NCI-H187 treated with DMSO at 0.1 percent for 48 hours (cell line): ENCODE measurements around the gene OR10G3.
"Not testable (repeated sequence)": the region's sequence is repeated elsewhere in the genome, so short reads cannot be mapped to it uniquely, and the experiment has no call there.

Source experiments
- DNase-seq: peaks from one replicate; lab custom pipeline; 2025; lab: John Stamatoyannopoulos, UW

The OR10G3 gene, protein sequence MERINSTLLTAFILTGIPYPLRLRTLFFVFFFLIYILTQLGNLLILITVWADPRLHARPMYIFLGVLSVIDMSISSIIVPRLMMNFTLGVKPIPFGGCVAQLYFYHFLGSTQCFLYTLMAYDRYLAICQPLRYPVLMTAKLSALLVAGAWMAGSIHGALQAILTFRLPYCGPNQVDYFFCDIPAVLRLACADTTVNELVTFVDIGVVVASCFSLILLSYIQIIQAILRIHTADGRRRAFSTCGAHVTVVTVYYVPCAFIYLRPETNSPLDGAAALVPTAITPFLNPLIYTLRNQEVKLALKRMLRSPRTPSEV

DNA sequence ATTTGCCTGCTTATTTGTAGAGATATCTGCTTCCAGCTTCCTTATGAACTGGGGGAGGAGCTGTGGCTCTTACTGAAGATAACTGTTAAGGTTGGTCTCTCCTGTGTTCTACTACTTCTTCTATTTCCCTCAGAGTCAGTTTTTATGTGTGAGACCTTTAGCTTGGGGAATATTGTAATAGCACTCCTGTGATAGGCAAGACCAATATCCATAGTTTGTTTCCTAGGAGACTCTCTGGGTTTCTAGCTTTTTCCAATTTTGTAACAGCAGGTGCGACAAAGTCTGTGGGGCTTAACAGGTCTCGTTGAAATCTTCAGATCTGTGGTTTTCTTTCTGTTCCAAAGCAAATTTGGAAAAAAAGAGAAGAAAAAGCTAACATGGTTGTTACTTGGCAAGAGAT, at the start of gene OR10G3:
Gene OR10G3, minus strand, starts transcription at position 101 of the 400 bp plus-strand sequence. CDS start 9,332 bp downstream, outside the sequence.
- no peak for DNase-seq

DNA sequence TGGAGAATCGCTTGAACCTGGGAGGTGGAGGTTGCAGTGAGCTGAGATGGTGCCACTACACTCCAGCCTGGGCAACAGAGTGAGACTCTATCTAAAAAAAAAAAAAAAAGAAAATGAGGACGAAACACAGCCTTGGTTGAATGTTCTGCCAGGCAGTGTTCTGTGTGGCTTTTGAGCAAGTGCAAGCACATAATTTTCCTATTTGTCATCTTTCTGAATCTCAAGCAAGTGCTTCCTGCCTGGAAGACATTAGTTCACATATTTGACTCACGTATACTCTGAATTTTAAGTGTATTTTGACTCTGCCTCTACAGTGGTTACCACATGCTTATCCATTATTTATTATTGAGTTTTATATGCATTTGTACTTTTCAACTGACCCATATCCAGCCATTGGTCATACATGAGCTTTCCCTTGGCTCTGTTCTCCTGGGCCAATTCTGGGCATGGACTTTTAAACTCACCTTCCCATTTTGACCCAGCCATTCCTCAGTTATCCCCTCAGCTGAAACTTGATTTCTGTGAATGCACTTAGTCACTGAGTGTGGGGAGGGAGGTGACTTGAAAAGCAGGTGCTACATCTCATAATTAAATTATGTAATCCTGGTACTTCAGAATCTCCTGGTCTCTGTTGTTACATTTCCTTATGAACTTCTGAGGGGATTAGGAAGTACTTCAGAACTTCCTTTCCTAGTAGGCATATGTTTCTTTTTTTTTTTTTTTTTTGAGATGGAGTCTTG, 46.8 kb upstream of the OR10G3 start:
- no peak for DNase-seq

DNA sequence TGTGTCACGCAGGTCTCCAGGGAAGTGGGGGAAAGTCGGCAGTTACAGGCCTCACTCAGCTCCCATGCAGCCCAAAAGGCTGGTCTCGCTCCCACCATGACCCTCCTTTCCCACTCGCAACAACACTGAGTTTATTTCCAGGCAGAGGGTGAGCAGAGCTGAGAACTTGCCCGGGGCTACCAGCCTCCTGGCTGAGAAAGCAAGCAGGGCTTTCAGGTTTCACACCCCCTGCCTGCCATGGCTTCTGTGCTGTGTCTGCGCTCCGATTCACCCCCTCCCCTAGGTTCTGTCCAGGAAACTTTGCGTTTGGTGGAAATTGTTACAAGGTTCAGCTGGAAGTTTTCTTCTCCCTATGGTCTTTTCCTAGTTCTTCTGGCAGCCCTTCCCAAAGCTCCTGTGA, 37.7 kb upstream of the OR10G3 start:
- no peak for DNase-seq

DNA sequence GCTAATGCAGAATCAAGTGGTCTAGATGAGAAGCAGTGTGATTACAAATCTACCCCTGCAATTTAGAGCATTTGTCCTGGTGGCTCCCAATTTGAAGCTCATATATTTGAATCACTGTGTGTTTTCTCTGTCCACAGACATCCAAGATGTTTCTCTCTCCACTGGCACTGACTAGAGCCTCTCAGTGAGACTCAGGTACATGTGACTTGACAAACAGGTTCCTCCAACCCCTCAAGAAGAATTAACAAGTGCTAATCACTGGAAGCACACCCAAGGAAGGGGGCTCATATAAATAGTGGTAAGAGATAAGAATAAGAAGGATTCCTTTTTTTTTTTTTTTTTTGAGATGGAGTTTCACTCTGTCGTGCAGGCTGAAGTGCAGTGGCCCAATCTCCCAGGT, 34.4 kb upstream of the OR10G3 start:
- no peak for DNase-seq

DNA sequence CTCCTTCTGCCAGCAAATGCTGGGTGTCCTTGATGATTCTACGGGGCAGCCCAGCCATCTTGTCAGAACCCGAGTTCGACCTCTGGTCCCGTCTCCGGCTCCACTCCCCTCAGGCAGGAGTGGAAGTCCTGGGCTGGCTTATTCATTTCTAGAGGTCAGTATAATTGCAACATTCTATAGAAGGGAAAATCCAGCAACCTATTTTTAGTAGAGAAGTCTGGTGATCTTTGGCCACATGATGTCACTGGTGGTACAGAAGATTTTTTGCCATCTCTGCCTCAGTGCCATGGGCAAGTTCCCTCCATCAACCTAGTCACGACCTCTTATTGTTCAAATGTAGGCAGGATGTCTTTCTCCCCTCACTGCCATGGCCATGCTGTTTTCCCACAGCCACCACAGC, 32.4 kb upstream of the OR10G3 start:
- DNase-seq = no peak

DNA sequence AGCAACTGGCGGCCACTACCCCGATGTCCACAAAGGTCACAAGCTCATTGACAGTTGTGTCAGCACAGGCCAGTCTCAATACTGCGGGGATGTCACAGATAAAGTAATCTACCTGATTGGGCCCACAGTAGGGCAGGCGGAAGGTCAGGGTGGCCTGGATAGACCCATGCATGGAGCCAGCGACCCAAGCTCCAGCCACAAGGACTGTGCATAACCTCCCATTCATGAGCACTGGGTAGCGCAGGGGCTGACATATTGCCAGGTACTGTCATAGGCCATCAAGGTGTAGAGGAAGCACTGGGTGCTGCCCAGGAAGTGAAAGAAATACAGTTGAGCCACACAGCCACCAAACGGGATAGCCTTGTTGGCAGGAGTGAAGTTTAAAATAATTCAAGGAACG, 22.3 kb upstream of the OR10G3 start:
- not testable (repeated sequence) for DNase-seq

DNA sequence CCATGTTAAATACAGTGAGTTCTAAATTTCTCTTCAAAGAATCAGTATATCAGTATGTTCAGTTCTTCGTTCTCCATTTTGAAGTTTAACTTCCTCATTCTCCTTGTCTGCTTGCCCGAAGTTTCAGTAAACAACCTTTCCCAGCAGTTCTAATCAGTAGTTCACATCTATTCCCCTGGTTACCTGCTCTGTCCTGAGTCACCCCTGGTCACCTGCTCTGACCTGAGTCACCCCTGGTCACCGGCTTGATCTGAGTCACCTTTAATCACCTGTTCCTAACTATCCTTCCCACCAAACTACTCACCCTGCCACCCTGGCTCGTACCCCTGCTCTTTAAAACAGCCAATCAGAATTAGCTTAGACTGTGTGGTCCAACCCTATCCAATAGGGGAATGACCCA, 9.4 kb upstream of the OR10G3 start:
- no peak for DNase-seq

DNA sequence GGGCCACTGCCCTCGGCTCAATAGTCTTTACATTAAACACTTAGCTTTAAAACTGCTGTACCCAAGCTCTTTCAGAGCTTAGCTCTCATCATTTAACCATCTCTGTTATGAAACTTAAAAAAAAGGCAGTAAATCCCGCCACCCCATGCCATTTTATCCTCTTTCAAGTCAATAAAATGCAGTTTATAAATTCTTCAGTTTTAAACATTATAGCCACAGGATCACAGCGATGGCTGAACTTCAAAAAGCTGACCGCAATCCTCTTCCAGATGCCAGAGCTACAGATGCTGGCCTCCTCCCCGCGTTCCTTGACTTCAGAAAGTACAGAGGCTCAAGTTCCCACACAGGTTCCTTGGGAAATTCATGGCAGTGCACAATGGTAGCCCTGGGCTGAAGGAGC, 4.2 kb downstream of the OR10G3 start:
- DNase-seq = no peak

DNA sequence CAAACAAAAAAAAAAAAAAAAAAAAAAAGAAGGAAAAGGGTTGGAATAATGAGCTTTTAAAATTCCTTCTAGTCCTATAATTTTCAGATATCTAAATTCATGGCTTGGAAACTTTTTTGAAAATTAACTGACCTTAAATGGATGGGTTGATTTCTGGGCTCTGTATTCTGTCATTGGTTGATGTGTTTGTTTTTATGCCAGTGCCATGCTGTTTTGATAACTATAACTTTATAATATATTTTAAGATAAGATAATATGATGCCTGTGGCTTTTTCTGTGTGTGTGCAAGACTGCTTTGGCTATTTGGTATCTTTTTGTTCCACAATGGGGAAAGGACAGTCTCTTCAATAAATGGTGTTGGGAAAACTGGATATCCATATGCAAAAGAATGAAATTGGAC, 7.3 kb downstream of the OR10G3 start:
- DNase-seq = no peak

DNA sequence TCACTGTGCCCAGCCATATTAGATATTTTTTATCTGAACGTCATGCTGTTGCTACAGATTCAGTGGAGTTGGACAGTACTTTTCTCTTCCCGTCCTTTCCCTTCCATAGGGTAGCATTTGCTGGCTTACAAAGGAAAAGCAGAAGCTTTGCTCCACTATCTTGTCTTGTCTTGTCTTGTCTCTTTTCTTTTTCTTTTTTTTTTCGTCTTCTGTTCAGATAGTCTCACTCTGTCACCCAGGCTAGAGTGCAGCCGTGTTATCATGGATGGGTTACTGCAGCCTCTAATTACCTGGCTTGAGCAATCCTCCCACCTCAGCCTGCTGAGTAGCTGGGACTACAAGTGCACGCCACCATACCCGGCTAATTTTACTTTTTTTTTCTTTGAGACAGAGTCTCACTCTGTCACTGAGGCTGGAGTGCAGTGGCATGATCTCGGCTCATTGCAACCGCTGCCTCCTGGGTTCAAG, 21.1 kb downstream of the OR10G3 start:
- DNase-seq = no peak

DNA sequence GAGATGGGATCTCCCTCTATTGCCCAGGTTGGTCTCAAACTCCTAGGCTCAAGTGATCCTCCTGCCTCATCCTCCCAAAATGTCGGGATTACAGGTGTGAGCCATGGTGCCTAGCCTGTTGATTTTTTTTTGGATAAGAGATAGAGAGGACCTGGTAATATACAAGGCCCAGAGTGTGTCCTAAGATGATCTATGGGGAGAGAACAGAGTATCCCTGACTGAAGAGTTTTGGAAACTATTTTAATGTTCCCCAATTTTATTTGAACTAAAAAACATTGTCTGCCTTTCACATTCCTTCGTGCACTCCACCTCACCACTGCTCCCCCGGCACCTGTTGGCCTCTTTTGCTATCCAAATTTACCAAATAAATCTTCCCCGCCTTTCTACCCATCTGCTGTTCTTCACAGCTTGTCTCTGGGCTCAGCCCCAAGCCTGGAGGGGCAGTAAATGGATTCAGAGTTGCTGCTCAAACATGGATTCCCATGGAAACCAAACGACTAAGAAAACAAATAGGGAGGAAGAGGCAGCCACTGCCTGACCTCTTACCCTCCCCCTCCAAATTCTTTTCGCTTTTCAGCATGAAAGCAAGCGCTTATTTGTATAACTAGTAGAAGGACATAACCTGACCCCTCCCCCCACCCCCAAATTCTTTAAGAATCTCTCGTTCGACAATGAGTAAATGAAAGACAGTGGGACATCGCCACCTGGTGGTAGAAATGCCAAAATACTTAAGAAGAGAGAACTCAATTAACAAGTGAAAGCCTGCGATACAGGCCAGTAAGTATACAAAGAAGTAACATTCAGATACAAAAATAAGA, 22.6 kb downstream of the OR10G3 start:
- DNase-seq = peak; percentile 62

DNA sequence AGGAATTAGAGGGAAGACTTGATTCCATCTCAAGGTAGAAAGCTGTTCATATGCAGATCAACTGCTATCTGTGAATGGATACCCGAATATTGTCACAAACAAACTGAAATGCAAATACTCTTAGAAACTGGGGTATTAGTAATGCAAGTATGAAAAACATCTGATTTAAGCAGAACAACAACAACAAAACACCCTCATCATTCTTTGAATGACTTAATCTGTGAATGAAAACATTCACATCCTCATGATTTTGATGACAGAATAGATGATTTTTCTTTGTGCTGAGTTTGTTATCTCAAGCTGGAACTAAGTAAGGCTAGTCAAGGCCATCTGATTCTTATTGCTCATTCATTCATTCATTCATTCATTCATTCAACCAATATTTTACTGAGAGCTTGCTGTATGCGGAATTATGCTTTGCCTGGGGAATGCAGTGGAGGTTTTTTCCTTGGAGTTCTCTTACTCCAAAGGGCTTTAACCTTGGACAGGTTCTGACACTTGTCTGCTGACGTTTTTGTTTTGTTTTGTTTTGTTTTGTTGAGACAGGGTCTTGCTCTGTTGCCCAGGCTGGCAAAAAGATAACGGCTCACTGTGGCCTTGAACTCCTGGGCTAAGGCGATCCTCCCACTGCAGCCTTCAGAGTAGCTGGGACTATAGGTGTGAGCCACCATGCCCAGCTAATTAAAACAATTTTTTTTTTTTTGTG, 23.3 kb downstream of the OR10G3 start:
- DNase-seq = no peak

DNA sequence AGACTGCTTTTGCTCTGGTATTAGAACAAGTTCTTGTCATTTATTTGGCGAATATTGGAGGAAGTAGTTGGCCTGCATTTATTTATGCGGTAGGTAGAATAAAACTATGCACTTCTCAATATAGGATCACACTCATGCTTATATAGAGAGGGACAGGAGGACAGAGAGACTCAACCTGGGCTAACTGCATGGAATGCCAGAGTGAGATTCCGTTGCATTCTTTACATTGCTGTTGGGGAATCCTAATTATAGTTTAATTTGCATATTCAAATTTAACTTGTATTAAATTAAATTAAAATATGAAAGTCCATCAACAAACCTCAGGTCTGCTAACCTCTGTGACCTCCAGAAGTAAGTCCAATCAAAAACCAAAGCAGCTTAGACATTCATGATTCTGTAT, 26.6 kb downstream of the OR10G3 start:
- no peak for DNase-seq

DNA sequence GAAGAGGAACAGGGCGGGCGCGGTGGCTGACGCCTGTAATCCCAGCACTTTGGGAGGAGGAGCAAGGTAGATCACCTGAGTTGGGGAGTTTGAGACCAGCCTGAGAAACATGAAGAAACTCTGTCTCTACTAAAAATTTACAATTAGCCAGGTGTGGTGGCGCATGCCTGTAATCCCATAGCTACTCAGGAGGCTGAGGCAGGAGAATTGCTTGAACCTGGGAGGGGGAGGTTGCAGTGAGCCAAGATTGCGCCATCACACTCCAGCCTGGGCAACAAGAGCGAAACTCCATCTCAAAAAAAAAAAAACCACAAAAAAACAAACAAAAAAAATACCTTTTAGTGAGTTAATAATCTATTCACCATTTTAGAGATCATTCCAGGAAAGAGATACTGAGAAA, 35.3 kb downstream of the OR10G3 start:
- not testable (repeated sequence) for DNase-seq

DNA sequence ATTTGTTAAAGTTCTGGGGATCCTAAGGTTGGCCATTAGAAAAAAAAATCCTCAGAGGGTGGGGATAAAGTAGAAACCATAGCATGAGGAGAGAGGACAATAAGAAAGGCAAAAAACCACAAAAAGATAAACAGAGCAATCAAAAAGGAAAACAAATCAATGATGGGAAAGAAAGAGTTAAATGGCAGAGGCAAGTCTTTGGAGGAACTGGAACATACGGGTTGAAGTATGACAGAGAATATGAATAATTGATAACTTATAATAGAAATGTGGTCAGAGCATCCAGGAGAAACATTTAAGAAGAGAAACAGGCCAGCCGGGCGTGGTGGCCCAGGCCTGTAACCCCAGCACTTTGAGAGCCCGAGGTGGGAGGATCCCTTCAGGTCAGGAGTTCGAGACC, 35.9 kb downstream of the OR10G3 start:
- peak; percentile 34 for DNase-seq

DNA sequence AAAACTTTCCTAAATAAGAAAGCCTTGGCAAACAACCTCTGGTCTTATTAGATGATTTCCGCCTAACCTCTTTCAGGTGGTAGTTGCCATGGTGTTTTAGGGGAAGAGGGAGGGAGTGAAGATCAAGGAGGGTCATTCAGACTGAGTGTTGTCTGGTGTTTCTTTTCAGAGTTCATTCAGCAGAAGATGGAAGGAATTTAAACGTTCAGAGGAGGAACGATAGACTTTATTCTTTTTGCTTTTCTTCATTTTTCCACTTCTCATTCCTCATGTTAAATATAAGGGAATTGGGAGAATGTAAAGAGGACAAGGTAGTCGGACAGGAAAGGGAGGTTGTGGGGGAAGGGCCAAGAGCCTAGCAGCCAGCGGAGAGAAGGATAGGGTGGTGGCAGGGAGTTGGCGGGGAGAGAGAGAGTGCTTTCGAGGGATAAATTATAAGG, 36.3 kb downstream of the OR10G3 start:
- DNase-seq = no peak

DNA sequence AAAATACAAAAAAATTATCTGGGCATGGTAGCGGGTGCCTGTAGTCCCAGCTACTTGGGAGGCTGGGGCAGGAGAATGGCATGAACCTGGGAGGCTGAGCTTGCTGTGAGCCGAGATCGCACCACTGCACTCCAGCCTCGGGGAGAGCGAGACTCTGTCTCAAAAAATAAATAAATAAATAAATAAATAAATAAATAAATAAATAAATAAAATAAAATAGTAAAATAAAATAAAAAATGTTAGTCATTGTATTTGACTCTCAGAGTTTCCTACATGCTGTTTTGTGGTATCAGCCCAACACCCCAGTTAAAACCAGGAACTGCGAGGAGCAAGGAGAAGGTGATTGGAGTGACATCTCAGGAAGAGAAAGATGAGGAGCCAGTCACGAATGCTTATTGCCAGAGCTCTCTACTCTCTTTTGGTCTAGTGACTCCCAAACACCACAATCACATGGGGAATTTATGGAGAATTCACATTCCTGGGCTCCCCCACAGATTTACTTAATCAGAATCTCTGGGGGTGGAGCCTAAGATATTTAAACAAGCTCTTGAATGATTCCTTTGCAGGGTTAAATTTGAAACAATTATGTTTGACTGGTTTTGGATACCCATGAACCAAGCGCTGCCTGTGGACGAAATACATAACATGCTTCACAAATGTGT, 38.3 kb downstream of the OR10G3 start:
- no peak for DNase-seq

DNA sequence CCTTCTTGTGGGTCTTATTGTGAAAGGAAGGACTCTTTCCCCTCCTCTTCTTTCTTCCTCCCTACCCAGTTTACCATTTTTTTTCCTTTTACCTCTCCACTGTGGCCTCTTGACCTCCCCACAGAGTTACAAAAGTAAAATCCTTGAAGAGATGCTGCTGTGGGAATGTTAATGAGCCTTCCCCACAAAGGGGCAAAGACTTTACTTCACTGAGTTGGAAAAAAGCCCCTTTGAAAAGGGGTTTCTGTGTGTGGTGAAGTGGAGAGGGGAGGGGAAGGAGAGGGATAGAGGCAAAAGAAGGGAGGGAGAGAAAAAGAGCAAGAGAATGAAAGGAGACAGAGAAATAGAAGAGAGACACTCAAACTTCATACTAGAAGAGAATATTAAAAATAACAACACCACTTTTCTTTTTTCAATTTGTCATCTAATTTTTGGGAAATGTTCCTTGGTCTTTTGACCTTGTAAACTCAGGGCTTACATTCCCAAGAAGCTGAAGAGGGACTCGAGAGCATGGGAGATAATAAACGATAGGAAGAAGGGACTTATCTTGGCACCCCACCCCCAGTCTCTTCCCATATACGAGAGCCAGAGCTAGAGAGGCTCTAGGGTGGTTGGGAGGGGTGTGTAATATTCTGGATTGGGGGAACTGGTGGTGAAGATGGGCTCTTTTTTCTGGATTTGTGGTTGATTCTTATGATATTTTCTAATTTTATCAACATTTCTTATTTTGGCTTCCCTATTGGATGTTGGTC, 40.5 kb downstream of the OR10G3 start:
- no peak for DNase-seq

DNA sequence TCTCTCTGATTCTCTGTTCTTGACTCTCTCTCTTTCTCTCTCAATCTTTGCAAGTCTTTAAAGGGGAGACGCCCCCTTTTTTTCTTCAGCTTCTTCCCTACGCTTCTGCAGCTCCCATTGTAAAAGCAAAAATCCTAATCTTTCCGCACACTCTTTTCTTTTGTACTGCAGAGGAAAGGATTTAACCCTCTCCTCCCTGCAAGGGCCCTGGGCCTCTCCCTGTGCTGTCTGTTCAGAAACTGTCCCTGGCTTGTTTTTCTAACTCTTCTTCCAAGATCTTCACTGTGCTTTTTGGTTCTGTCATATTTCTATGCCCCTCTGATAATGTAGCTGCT, 42.8 kb downstream of the OR10G3 start:
- DNase-seq = no peak

DNA sequence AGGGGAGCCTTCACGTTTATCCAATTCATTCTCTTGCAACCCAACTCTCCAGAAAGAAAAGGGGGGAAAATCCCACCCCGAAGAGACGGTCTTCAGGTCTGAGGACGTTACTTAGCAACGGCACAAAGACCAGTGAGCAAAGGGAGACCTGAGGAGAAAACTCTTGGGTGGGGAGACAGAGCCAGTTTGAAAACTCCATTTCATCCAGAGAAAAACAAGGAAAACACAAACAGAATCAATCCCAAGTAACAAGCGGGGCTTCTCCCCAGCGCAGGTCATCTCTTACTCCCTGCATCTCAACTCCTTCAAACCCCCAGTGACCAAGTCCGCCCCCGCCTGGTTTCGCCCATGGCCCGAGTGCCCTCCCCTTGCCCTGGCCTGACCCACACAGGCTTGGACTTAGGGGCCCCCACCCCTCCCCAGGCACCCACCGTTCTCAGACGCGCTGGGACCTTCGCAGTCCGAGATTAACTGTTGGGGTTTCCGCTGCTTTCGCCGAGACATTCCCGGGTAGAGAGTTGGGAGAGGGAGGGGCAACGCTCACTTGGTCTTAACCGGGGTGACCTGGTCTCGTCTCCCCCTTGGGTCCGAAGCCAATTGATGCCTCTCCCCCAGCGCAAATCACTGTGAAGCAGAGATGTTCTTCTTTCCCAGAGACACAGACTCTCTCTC, 43.3 kb downstream of the OR10G3 start:
- no peak for DNase-seq
